ENCODE measurements around the gene TMEM63C. TPM values are rescaled to one million over a fixed set of nuclear protein-coding genes. Genes with fewer than 3 reads are reported as not detected.

The TMEM63C gene
- total RNA-seq, 2 experiments from 2014 or later: 0.79 to 6.6 TPM

DNA sequence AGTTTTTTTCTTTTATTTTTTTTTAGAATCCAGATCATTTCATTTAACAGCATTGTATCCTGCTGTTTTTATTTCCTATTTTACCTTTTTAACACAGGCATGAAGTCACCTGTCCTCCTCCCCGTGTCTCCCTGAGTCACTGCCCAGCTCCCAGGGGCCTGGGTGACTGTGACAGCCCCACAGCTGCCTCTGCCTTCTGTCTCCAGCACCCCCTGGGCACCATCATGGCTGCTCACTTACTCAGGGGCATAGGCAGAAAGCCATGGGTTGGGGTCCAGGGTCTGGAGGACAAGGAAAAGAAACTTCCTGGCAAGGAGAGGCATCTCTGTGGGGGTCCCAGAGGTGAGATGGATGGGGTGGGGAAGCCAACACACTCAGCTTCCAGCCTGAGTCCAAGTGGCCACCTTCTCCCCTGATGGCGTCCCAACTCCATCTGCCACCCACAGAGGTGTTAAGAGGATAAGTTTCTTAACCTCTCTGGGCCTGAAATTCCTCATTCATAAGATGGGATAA is 25.3 kb downstream of the TMEM63C start:
- no peak overlapping the region for H2AFZ ChIP-seq (ENCODE audit: low read length)
- H3K4me3 ChIP-seq (ENCODE audit: low read depth, low read length, poor library complexity, severe bottlenecking): no peak overlapping the region
- no peak overlapping the region for H3K27ac ChIP-seq (ENCODE audit: low read depth, low read length, poor library complexity, severe bottlenecking)
- H3K79me2 ChIP-seq (ENCODE audit: insufficient read depth, low read depth, low read length): no peaks in the 10 kb centered on the region
- no peaks in the 10 kb centered on the region for H3K9me2 ChIP-seq (ENCODE audit: insufficient read depth, low read length)
- no peak for DNase-seq (ENCODE audit: low spot score)
- H3K4me2 ChIP-seq (ENCODE audit: low read length): no peak overlapping the region
- intact Hi-C loops (cut with micrococcal nuclease; ENCODE audit: unreplicated experiment): no loop called here
- BruUV-seq (replicated peaks): no TSS peak
- TF ChIP-seq, protein P1, sequence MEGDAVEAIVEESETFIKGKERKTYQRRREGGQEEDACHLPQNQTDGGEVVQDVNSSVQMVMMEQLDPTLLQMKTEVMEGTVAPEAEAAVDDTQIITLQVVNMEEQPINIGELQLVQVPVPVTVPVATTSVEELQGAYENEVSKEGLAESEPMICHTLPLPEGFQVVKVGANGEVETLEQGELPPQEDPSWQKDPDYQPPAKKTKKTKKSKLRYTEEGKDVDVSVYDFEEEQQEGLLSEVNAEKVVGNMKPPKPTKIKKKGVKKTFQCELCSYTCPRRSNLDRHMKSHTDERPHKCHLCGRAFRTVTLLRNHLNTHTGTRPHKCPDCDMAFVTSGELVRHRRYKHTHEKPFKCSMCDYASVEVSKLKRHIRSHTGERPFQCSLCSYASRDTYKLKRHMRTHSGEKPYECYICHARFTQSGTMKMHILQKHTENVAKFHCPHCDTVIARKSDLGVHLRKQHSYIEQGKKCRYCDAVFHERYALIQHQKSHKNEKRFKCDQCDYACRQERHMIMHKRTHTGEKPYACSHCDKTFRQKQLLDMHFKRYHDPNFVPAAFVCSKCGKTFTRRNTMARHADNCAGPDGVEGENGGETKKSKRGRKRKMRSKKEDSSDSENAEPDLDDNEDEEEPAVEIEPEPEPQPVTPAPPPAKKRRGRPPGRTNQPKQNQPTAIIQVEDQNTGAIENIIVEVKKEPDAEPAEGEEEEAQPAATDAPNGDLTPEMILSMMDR (conservative IDR thresholded peaks at IDR 0.05; ENCODE audit: low read length): peak; percentile 35; the same call in 1 of the 2 replicates
- no peak for TF ChIP-seq EZH2phosphoT487 (IDR thresholded peaks at IDR 0.05; ENCODE audit: borderline replicate concordance, low read depth, low read length)
- no peaks in the 10 kb centered on the region for H3K4me1 ChIP-seq (ENCODE audit: insufficient read depth, low read length, poor library complexity, severe bottlenecking)
- POLR2A ChIA-PET: interaction anchor here (0.5 kb wide), 1 partner anchor 239 kb away, joined by 3 read pairs; no protein-coding TSS in a partner anchor
- H4K20me1 ChIP-seq (ENCODE audit: insufficient read depth, low read length): no peaks in the 10 kb centered on the region
- CTCF ChIA-PET (ENCODE audit: unreplicated experiment): interaction anchor here (0.6 kb wide), 1 partner anchor 52 kb away, joined by 6 read pairs; no protein-coding TSS in a partner anchor
- no peaks in the 10 kb centered on the region for H3K36me3 ChIP-seq (ENCODE audit: insufficient read depth, low read length)
- no peaks in the 10 kb centered on the region for H3K9me3 ChIP-seq (ENCODE audit: low read length)

- Histone ChIP-seq H3K4me1 (ENCODE audit: insufficient read depth, low read length, poor library complexity, severe bottlenecking) (peaks cover 7% of the 10 kb centered on the region), H2AFZ (ENCODE audit: low read length) (no peak overlapping the region), H3K79me2 (ENCODE audit: insufficient read depth, low read depth, low read length) (no peaks in the 10 kb centered on the region), H3K36me3 (ENCODE audit: insufficient read depth, low read length) (no peaks in the 10 kb centered on the region), H3K27ac (ENCODE audit: low read depth, low read length, poor library complexity, severe bottlenecking) (no peak overlapping the region), H4K20me1 (ENCODE audit: insufficient read depth, low read length) (no peaks in the 10 kb centered on the region), H3K9me3 (ENCODE audit: low read length) (no peaks in the 10 kb centered on the region), H3K4me2 (ENCODE audit: low read length) (no peak overlapping the region), H3K9me2 (ENCODE audit: insufficient read depth, low read length) (no peaks in the 10 kb centered on the region), H3K4me3 (ENCODE audit: low read depth, low read length, poor library complexity, severe bottlenecking) (no peak overlapping the region)
- DNase-seq (ENCODE audit: low spot score): peak; percentile 33
- POLR2A ChIA-PET: interaction anchor here (1.0 to 1.6 kb wide), 2 partner anchors 30 to 100 kb away, joined by 3 to 4 read pairs; no protein-coding TSS in a partner anchor
- intact Hi-C loops (cut with micrococcal nuclease; ENCODE audit: unreplicated experiment): no loop called here
- BruUV-seq (replicated peaks): no TSS peak
- TF ChIP-seq, protein P1 (conservative IDR thresholded peaks at IDR 0.05; ENCODE audit: low read length): no peak
- no peak for TF ChIP-seq EZH2phosphoT487 (IDR thresholded peaks at IDR 0.05; ENCODE audit: borderline replicate concordance, low read depth, low read length)
- CTCF ChIA-PET (ENCODE audit: unreplicated experiment): no interaction called here
Measured at GRCh38 chr14:77208291-77208978, 26.8 kb downstream of the TMEM63C start.

- no peak overlapping the region for H2AFZ ChIP-seq (ENCODE audit: low read length)
- H4K20me1 ChIP-seq (ENCODE audit: insufficient read depth, low read length): no peaks in the 10 kb centered on the region
- TF ChIP-seq, protein P1 (conservative IDR thresholded peaks at IDR 0.05; ENCODE audit: low read length): no peak
- TF ChIP-seq EZH2phosphoT487 (IDR thresholded peaks at IDR 0.05; ENCODE audit: borderline replicate concordance, low read depth, low read length): no peak
- peaks cover 7% of the 10 kb centered on the region for H3K4me1 ChIP-seq (ENCODE audit: insufficient read depth, low read length, poor library complexity, severe bottlenecking)
- no peaks in the 10 kb centered on the region for H3K9me2 ChIP-seq (ENCODE audit: insufficient read depth, low read length)
- DNase-seq (ENCODE audit: low spot score): no peak
- ChIA-PET CTCF (ENCODE audit: unreplicated experiment) (no interaction called here), POLR2A (interaction anchor here (1.0 to 1.6 kb wide), 2 partner anchors 29 to 100 kb away, joined by 3 to 4 read pairs; no protein-coding TSS in a partner anchor)
- no peak overlapping the region for H3K4me2 ChIP-seq (ENCODE audit: low read length)
- H3K27ac ChIP-seq (ENCODE audit: low read depth, low read length, poor library complexity, severe bottlenecking): no peak overlapping the region
- H3K4me3 ChIP-seq (ENCODE audit: low read depth, low read length, poor library complexity, severe bottlenecking): no peak overlapping the region
- H3K9me3 ChIP-seq (ENCODE audit: low read length): no peaks in the 10 kb centered on the region
- no peaks in the 10 kb centered on the region for H3K79me2 ChIP-seq (ENCODE audit: insufficient read depth, low read depth, low read length)
- BruUV-seq (replicated peaks): no TSS peak
- no peaks in the 10 kb centered on the region for H3K36me3 ChIP-seq (ENCODE audit: insufficient read depth, low read length)
- intact Hi-C loops (cut with micrococcal nuclease; ENCODE audit: unreplicated experiment): no loop called here
Measured at GRCh38 chr14:77208979-77209318, 27.4 kb downstream of the TMEM63C start.

Data from OCI-LY7 (cell line).